CD4-positive, alpha-beta T cell treated with Interleukin-2 at 100 ng/mL for 4 hours (primary cell): ENCODE results near the gene AGO1.

ENCODE experiments used
- DNase-seq: peaks from one replicate; pipeline ENCODE4 v3.0.0-alpha.2; 2020; ENCODE audit warnings: low spot score

AGO1 gene

GRCh38 chr1:35882945-35883634 lies at the start of gene AGO1:
TSS of gene AGO1 (plus strand) at chr1:35883209. CDS start at chr1:35883422, 213 bp downstream.
- DNase-seq: peak; percentile 97

DNA sequence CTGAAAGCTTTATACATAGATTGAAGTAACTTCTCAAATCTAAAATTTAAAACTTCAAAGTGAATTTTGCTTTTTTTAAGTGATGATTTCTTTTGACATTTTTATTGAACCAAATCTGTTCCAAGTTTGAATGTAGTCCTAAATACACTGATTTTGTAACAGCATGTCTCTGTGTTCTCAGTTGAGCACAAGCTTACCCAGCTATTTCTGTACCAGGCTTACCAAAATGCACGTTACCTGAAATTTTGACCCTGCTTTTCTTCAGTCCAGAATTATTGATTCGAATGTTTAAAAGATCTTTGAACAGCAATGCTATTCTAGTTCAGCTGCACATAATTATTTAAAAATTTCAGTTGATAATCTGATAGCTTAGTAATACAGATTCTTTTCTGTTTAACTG lies 49.6 kb upstream of the AGO1 start:
- no peak for DNase-seq

- no peak for DNase-seq
Measured at GRCh38 chr1:35834218-35834617, 48.8 kb upstream of the AGO1 start.

- no peak for DNase-seq
Measured at GRCh38 chr1:35835398-35835797, 47.6 kb upstream of the AGO1 start.

DNA sequence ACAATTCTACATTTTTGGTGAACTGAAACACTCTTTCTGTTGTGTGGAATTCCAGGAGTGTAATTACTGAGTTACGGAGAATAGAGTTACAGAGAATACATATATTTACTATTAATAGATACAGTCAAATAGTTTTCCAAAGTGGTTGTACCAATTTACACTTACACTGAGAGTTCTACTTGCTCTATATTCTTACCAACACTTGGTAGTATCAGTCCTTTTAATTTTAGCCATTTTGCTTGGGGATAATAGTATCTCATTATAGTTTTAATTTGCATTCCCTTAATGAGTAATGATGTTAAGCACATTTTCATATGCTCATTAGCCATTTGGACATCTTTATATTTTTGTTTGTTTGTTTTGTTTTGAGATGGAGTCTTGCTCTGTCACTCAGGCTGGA lies 46.3 kb upstream of the AGO1 start:
- DNase-seq: no peak

GRCh38 chr1:35838693-35839245 lies 44.2 kb upstream of the AGO1 start:
- no peak for DNase-seq

DNA sequence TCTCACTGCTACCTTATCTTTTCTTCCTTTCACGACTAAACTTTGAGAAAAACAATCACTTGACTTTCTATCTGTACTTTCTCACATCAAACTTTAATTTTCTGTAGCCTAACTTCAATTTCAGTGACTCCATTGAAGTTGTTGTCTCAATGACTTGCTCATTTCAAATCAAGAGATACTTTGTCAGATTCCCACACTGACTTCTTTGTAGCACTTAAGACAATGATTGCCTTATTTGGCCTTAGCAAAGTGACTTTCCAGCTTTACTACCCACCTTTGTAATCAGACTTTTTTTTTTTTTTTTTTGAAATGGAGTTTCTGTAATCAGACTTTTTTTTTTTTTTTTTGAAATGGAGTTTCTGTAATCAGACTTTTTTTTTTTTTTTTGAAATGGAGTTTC lies 38.2 kb upstream of the AGO1 start:
- no peak for DNase-seq

- no peak for DNase-seq
Measured at GRCh38 chr1:35845766-35846165, 37.2 kb upstream of the AGO1 start.

GRCh38 chr1:35847935-35848565 lies 35.0 kb upstream of the AGO1 start:
- DNase-seq: no peak

GRCh38 chr1:35850051-35850450 lies 33.0 kb upstream of the AGO1 start:
- no peak for DNase-seq

- no peak for DNase-seq
Measured at GRCh38 chr1:35850716-35851115, 32.3 kb upstream of the AGO1 start.

DNA sequence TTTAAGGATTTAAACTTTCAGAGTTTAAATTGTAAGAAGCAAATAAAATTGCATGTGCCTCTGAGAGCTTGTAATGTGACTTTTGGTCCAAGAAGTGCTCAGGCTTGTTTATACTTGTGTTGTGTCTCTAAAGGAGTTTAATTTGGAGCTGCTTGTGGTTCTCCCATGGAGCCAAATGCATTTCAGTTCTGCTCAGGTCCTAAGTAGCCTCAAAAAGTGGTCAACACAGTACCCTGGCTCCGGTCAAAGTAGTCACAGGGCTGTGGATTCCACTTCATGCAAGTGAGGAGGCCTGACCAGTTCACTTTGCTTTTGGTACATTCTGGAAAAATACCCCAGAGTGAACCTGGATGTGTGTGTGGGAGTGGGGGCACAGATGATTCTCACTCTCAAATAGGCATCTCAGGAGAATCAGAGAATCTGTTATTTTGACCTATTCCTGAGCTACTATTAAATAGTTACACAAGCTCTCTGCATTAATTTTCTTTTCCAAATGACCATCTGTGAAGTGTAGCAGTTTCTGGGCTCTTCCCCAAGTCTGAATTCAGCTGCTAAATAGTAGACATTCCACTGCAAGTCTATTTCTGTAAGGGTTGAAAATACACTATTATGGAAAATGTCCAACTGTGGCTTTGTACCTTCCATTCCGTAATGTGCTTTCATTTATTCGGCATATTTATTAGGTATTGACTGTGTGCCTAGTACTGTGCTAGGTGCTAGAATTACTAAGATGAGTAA lies 31.7 kb upstream of the AGO1 start:
- no peak for DNase-seq

GRCh38 chr1:35852241-35852640 lies 30.8 kb upstream of the AGO1 start:
- DNase-seq: no peak

DNA sequence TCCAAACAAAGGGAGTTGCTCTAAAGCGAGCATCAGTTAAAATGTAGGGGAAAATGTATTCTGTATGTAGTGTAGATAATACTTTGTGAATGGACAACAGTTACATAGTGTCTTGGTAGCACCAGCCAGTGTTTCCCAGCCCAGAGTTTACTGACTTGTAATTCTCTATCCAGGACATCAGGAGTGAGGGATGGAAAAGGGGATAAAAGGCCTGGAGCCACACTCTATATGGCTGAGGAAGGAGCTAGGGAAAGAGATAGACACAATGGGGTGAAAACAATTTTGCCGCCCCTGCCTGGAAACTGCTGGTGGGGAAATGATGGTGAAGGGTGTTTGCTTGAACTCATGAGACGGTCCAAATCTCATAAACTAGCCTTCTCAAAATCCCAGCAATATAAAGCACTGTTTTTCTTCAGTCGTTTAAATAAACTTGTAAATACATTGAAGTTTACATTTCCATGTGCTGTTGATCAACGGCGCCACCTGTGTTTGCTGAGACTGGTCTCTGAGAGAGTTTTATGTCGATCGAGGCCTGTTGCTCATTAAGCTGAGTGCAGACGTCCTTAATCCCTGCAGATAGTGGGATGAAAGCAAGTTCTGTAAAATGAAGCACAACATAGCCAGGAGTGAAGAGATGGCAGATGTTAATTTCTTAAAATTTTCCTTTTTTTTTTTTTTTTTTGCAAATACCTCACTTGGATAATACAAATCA lies 27.9 kb upstream of the AGO1 start:
- no peak for DNase-seq

DNA sequence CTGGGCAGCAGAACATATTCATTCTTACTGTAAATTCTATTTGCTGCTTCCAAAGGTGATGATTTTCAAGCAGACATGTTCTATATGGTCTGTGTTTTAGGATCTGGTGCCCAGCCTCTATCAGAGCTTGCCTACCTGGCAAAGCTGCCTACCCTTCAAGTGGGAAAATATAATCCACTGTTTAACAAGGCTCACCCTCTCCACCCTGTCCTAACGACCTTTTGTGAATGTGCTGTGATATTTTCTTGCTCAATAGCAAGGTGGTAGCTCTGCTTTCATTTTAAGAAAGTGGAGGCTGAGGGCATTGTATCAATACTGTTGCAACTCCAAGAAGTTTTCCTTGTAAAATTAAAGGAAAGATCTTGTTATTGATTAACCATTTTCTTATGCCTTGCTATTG lies 26.0 kb upstream of the AGO1 start:
- no peak for DNase-seq

GRCh38 chr1:35857830-35858229 lies 25.2 kb upstream of the AGO1 start:
- DNase-seq: no peak

DNA sequence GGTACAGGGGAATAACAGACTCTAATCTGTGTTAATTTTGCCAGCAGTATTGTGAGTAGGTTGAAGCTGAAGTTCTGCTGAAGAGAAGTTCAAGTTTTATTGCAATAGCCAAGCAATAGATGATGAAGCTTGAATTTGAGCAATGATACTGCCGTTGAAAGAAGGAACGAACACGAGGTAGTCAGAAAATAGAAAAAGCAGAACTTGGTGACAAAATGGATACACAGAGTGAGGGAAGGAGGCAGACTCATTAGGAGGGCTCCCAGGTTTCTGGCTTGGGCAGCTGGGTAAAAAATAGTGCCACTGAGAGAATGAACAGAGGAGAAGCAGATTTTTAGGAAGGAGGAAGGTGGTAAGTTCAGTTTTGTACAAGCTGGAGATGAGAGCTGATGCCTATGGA lies 22.3 kb upstream of the AGO1 start:
- no peak for DNase-seq

GRCh38 chr1:35863136-35863535 lies 19.9 kb upstream of the AGO1 start:
- no peak for DNase-seq

GRCh38 chr1:35863881-35864625 lies 19.0 kb upstream of the AGO1 start:
- no peak for DNase-seq

GRCh38 chr1:35864813-35865212 lies 18.2 kb upstream of the AGO1 start:
- no peak for DNase-seq

- no peak for DNase-seq
Measured at GRCh38 chr1:35866991-35867390, 16.0 kb upstream of the AGO1 start.
